Keratinocyte (primary cell): Measurements from ENCODE around the gene BAZ1B.
"Not testable (repeated sequence)": the region's sequence is repeated elsewhere in the genome, so short reads cannot be mapped to it uniquely, and the experiment has no call there.

Experiments used
- EZH2 ChIP-seq: IDR thresholded peaks from one replicate; pipeline ENCODE4 v1.6.1; 2012; ENCODE audit warnings: inconsistent platforms, mild to moderate bottlenecking, low read length, moderate library complexity
- TF ChIP-seq, protein P1 (sequence below), 3 experiments: IDR thresholded peaks in 1 of 3; conservative IDR thresholded peaks in 1 of 3; optimal IDR thresholded peaks in 1 of 3; 2 replicates in 2 of 3; 3 replicates in 1 of 3; pipeline versions ENCODE3 to v1.5.1; 2011; ENCODE audit warnings: low read length in 3 of 3, mild to moderate bottlenecking in 3 of 3, moderate library complexity in 2 of 3, control low read depth in 1 of 3, inconsistent platforms in 1 of 3; ENCODE audit not compliant: insufficient read depth in 2 of 3; ENCODE audit errors: extremely low read depth in 1 of 3

DNA sequence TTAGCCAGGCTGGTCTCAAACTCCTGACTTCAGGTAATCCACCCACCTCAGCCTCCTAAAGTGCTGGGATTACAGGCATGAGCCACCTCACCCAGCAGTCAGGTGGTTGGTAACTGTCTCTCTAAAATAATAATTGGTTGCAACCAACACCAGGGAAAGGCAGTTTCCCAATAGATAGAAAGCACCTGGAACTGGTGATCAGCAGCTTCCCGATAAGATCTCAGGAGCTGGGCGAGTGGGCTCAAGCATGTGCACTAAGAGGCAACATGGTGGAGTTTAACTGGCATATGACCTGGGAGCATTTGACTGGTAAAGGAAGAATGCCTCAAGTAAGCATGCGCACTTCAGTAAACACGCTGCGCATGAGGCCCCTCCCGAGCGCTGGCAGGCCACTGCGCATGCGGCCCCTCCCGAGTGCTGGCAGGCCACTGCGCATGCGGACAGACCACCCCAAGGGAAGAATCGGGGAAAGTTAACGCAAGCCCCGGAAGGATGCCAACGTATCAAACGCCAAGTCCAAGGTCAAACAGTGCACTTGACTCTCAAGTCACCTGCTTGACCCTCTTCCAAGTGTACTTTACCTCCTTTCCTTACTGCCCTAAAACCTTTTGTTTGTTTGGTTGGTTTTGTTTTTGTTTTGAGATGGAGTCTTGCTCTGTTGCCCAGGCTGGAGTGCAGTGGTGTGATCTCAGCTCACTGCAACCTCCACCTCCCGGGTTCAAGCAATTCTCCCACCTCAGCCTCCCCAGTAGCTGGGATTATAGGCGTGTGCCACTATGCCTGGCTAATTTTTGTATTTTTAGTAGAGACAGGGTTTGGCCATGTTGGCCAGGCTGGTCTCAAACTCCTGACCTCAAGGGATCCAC, 122.7 kb downstream of the BAZ1B start:
- TF ChIP-seq, protein P1, sequence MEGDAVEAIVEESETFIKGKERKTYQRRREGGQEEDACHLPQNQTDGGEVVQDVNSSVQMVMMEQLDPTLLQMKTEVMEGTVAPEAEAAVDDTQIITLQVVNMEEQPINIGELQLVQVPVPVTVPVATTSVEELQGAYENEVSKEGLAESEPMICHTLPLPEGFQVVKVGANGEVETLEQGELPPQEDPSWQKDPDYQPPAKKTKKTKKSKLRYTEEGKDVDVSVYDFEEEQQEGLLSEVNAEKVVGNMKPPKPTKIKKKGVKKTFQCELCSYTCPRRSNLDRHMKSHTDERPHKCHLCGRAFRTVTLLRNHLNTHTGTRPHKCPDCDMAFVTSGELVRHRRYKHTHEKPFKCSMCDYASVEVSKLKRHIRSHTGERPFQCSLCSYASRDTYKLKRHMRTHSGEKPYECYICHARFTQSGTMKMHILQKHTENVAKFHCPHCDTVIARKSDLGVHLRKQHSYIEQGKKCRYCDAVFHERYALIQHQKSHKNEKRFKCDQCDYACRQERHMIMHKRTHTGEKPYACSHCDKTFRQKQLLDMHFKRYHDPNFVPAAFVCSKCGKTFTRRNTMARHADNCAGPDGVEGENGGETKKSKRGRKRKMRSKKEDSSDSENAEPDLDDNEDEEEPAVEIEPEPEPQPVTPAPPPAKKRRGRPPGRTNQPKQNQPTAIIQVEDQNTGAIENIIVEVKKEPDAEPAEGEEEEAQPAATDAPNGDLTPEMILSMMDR (optimal IDR thresholded peaks at IDR 0.05 in 1 of 3, IDR thresholded peaks at IDR 0.05 in 1 of 3, conservative IDR thresholded peaks at IDR 0.05 in 1 of 3; ENCODE audit: extremely low read depth in 1 of 3, insufficient read depth in 2 of 3, low read length in 3 of 3), result not testable (repeated sequence)
- TF ChIP-seq EZH2, result not testable (repeated sequence)
